ENCODE measurements around the gene HABP4.
"Not testable (repeated sequence)": the region's sequence is repeated elsewhere in the genome, so short reads cannot be mapped to it uniquely, and the experiment has no call there.

The HABP4 gene

DNA sequence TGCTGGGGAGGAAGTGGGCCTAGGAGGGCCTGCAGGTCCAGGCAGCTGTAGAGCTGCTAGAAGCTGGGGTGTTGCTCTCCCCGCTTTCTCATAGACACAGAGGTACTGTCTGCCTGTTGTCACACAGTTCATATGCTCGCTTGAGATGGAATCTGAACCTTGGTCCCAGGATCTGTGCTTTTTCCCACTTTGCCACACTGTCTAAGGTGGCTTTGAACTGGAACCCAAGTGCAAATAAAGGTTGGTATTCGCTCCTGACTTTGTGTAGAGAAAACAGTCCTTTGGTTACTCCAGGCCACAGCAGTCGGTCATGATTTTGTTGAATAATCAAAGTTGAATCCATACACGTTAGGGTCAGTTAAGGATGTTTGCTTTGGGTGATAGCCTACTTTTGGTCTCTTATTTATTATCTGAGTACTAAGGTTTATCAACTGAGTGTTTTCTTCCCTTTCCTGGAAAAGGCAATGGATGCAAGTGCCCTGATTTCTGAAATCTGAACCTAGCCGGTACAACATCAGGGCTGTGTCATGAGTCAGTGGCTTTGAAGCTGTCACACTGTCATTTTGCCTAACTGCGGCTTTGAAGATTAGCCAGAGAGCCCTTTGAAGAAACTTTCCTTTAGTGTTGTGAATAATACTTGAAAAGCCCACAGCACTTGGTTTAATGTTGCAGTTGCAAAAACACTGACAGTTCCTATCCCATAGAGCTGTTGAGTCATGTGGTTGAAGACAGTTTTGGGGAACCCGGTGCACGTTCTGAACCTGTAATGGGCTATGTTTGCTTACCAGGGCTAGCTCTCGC, 41.3 kb downstream of the HABP4 start:
- DNase-seq = no peak
- in situ Hi-C loops (cut with HindIII; ENCODE audit: low pct_ligation_motif_present, low pct_unique_long_range_greater_than_20kb, low sequenced_read_pairs) = no loop called here

DNA sequence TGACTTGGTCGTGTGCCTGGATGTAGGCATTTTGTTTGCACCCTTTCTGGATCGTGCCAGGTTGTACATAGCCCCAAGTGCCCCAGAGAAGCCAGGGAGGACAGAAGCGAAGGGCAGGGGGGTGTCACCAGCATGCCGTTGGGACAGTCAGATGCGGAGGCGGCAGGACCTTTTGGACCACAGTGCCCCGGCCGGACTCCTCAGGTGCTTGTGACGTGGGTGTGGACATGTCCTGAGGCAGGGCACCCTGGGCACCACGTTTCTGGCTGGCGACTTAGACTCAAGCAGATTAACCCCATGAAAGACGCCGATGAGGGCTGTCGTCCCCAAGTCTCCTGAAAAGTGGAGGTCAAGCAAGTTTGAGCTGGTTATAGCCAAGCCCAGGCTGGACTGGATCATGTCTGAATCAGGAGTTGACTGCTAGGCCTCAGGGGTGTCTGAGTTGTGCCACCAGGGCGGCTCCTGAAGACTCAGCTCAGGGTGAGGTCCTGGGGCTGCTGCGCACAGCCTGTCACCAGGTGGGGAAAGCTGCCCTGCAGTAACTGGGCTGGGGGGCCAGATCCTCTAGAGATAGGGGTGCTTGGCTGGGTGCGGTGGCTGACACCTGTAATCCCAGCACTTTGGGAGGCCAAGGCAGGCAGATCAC, 42.0 kb downstream of the HABP4 start:
- in situ Hi-C loops (cut with HindIII; ENCODE audit: low pct_ligation_motif_present, low pct_unique_long_range_greater_than_20kb, low sequenced_read_pairs) = no loop called here
- DNase-seq = no peak

DNA sequence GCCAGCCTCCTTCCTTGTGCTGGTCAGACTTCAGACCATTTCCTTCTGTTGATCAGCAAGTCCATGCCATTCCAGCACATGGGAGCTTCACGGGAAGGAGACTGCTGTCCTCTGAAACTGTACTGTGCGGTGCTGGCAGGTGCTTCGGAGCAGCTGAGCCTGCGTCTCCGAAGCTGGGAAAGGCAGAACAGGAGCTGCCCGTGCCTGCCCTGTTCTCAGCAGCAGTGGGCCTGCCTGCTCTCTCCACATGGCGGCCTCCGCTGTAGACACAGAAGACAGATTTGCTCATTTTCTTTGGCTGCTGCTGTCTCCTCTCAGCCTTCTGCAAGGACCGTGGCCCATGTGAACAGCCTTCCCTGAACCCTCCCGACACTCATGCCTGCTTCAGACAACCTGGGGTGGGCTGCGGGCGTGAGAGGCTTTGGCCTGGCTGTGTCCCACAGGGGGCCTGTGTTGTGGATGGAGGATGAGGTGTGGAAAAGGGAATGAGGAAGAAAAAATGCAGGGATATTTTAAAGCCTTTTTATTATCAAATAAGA, 43.1 kb downstream of the HABP4 start:
- in situ Hi-C loops (cut with HindIII; ENCODE audit: low pct_ligation_motif_present, low pct_unique_long_range_greater_than_20kb, low sequenced_read_pairs) = no loop called here
- no peak for DNase-seq

DNA sequence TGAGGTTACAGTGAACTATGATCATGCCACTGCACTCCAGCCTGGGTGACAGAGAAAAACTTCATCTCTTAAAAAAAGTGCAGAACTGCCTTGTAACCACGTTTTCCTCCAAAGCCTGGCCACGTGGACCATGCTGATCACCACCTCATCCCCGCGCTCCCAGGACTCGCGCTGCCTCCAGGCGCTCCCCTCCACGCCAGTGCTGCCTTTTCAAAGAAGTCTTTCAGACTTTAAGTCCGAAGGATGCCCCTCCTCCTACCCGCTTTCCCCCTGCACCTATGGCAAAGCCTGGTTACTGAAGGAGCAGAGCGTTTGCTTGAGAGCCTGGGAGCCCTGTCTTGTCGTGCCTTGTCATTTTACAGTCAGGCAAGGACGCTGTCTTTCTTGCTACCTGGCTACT, 43.8 kb downstream of the HABP4 start:
- in situ Hi-C loops (cut with HindIII; ENCODE audit: low pct_ligation_motif_present, low pct_unique_long_range_greater_than_20kb, low sequenced_read_pairs) = no loop called here
- DNase-seq = no peak

DNA sequence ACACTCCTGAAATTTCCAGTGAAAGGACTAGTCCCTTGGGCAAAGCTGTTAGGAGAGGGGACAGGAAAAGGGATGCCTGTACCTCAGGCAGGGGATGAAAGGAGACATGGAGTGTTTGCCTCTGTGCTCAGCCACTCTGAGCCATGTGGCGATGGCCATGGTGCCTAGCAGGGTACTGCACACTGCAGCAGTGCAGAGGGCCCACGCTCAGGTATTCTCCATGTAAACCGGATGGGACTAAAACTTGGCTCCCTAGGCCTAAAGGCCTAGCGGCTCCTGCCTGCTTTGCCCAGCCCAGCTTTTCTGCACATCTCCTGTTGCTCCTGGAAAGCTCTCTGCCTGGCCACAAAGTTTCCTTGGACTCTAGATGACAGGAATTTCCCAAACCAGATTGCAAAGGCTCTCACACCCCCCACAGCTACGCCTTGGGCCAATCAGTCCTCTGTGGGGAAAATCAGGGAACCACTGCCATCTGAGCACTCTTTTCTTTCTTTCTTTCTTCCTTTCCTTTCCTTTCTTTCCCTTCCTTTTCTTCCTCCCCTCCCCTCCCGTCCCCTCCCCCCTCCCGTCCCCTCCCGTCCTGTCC, 44.3 kb downstream of the HABP4 start:
- in situ Hi-C loops (cut with HindIII; ENCODE audit: low pct_ligation_motif_present, low pct_unique_long_range_greater_than_20kb, low sequenced_read_pairs) = no loop called here
- no peak for DNase-seq

DNA sequence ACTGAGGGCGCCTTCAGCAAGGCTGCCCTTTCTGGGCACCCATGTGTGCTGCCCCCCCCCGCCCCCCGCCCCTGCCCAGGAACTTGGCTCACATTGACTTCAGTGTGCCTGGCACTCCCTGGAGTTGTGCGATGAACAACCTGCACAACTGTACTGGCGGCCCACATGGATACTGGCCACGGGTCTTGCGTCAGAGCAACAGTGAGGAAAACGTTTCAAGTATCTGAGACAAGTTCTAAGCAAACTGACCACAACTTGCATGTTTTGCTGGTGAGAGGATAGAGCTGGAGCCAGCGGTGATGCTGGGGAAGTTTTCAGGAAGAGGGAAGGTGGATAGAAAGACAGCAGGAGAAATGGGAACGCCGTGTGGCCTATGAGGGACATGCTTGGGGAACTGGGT, 45.4 kb downstream of the HABP4 start:
- DNase-seq = no peak

DNA sequence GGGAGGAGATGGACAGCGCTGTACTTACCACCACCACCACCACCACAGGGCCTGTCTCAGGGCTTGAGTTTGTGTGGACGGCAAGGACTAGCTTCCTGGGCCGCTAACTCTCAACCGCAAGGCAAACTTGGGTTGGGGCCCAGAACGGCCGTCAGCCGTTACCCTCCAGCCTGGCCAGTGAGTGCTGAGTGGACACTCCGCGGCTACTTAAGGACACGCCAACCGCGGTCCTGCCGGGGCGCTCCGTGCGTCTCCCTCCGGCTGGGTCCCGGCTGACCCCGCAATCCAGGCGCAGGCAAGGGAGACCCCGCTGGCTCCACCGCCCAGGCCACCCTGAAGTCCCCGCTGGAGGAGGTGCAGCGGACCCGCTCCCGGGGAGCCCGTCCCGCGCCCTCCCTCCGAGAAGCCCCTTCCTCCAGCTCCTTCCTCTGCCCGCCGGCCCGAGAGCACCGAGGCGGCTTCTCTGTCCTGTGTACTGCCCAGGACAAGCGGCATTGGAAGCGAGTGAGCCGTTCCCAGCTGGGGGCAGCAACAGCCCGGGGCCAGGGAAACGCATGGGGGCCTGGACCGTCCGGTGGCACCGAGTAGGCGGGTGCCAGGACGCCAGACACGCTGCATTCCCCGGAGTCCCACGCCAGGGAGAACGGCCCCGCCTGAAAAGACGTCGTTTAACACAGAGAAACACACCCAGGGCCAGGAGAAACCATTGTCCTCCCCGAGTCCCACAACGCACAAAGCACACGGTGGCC, 46.6 kb downstream of the HABP4 start:
- no peak for DNase-seq
- in situ Hi-C loops (cut with HindIII; ENCODE audit: low pct_ligation_motif_present, low pct_unique_long_range_greater_than_20kb, low sequenced_read_pairs) = no loop called here

More for the DNA sequence above, 45.4 kb downstream of the HABP4 start:
- in situ Hi-C loops (cut with HindIII; ENCODE audit: low pct_ligation_motif_present, low pct_unique_long_range_greater_than_20kb, low sequenced_read_pairs) = no loop called here

DNA sequence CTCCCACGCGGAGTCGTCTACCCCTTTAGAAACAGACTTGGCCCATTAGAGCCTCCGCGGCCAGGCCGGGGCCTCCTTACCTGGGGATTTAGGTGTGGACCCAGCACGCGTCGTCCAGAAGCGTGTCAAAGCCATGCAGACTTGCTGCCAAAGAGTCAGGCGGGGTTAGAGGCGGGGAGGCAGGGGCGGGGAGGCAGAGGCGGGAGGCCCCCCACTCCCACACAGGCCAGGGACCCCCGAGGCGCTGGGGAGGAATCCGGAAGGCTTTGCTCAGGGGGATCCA, 47.1 kb downstream of the HABP4 start:
- in situ Hi-C loops (cut with HindIII; ENCODE audit: low pct_ligation_motif_present, low pct_unique_long_range_greater_than_20kb, low sequenced_read_pairs) = no loop called here
- no peak for DNase-seq

DNA sequence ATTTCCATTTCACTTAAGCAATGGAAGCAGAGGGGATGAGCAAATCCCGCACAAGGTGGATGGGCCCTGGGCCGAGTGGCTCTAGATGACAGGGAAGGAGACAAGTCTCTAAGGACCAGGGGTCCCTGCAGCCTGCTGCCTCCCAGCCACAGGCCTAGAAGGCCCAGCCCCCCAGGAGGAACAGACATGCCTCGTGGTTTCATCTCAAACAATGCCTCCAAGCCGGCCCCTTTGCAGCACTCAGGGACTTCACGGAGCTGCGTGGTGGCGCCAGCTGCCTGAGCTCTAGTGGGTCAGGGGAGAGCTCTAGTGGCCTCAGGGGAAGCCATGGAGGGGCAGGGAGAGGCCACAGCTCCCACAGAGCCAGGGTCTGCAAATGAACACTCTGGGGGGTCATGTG, 48.8 kb downstream of the HABP4 start:
- in situ Hi-C loops (cut with HindIII; ENCODE audit: low pct_ligation_motif_present, low pct_unique_long_range_greater_than_20kb, low sequenced_read_pairs) = no loop called here
- no peak for DNase-seq

DNA sequence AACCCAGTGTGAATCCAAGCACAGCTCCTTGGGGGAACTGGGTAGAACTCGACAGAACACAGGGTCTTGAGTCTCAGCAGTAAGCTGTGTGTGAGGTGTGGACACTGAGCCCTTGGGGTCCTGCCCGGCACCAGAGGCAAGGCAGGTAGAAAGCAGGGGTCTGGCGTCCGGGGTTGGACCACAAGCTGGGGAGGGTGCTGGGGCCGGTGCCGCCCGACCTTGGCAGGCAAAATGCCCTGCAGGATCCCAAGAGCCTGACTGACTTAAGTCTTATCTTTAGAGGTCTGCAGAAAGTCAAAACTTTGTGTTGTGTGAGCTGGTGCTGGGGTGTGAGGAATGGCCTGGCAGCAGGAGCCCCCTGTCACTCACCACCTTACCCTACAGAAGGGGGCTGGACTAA, 49.3 kb downstream of the HABP4 start:
- in situ Hi-C loops (cut with HindIII; ENCODE audit: low pct_ligation_motif_present, low pct_unique_long_range_greater_than_20kb, low sequenced_read_pairs) = no loop called here
- DNase-seq = no peak

DNA sequence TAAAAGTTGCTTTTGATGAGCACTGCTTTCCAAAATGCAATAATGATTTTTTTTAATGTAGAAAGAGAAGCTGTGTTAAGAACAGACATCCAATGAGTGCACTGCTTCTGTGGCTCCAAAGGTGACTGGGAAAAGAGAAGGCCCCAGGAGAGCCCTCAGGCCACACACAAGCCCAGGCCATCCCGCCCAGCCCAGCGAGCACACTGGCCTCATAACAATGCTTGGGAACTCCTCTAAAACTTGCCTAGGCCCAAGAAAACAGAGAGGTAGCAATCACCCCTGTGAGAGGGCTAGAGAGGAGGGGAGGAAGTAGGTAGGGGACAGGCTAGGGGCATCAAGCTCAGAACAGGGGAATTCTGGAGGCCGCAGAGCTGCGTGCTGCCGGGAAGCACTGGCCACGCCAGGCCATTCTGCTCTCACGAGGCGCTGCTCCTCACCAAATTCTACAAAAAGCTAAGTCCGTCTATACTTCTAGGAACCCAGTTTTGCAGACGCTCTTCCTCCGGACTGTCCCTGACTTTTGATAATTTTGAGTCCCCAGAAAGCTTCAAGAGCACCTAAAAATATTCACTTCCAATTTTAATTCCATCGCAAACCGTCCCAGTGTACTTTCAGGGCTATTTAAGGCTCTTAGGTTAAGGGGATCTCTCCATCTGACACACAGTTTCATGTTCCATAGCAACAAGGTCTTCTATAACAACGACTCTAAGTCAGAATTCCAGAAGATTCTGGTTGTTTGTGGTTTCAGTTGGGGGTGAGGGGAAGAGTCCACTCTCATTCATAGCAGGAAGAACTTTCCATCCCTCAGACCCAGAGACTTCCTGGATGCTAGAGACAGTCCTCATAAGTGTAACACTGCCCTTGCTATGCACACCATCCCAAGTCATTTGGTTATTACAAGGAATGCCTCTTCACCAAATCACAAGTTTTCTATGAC, 51.0 kb downstream of the HABP4 start:
- no peak for DNase-seq
- in situ Hi-C loops (cut with HindIII; ENCODE audit: low pct_ligation_motif_present, low pct_unique_long_range_greater_than_20kb, low sequenced_read_pairs) = no loop called here

DNA sequence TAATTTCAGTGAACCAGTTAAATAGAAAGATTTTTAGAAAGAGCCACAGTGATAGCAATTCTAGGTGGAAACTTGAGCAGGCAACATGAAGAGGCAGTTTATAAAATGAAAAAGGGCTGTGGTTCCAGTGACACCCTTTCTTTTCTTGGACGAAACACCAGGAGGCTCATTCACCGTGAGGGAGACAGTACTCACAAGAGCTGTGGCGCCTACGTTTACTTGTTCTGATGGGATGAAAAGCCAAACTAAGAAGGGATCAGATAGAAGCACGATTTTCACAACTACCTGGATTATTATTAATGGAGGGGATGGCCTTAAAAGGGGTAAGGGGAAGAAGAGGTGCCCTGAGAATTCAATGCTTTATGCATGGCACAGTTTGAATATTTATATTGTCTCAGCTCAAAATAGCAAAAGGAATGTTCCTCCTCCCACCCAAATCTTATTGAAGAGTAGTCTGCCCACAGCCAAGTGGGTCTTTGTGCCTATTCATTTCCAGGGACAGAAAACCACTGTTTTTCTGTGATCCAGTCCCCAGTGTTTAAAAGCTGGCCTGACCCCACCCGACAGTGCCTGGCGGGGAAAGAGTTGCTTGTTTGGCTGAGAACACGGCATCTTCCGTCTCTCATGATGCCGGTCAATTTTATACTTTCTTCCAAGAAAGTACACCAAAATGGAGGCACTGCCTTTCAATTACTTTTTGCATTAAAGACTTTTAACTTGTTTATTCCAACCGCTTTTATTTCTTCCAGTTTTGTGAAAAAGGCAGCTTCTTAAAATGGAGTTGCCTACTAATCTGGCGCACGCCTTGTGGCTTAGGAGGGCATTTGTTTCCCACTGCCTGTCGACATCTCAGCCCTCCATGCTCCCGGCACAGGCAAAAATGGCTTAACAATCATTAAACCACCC, 51.9 kb downstream of the HABP4 start:
- DNase-seq = no peak
- in situ Hi-C loops (cut with HindIII; ENCODE audit: low pct_ligation_motif_present, low pct_unique_long_range_greater_than_20kb, low sequenced_read_pairs) = no loop called here

DNA sequence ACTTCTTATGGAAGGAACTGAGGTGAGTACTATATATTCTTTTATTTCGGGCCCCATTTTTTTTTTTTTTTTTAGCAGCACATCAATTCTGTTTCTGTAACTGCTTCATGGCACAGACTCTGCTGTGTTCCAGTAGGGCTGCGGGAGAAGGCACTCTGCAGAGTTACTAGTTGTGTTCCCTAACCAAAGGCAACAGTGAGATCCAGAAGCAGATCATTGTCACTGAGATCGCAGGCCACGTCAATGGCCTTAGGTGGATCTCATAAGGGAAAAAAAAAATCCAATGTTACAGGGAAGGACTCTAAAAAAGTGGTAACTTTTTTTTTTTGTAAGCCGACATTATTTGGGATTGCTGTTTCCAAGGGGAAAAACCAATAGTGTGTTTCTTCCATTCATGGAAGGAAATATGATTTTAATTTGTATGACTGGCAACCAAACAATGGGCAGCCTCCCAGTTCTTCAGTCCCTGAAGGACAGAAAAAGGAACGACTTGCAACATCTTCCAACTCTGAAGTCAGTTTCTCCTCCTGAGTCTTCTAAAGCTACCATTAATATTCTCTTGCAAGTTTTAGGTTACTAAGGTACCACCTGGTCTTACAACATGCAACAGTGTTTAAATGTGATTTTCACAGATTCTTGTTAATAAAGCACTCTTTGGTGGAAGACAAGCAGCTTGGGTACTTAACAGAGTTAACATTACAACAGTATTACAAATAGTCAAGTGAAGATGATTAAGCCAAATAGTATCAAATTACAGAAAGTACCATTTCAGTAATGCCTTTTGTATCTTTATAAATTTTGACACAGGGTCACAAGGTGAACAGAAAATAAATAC, 52.8 kb downstream of the HABP4 start:
- in situ Hi-C loops (cut with HindIII; ENCODE audit: low pct_ligation_motif_present, low pct_unique_long_range_greater_than_20kb, low sequenced_read_pairs) = no loop called here
- no peak for DNase-seq

DNA sequence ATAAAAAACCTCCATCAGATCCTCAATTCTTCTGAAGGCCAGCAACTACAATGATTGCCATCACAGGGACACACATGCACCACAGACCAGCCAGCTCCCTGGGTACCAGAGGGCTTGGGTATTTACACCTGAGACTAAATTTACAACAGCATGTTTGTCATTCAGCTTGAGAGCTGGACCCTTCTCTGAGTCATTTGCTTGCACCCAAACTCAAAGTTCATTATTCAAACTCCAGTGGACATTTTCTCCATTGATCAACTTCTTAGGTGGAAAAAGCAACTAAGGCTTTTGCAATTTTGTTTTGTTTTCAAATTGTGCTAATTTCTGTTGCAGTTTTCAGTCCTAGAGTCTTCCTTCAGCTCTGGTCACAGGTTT, 53.4 kb downstream of the HABP4 start:
- in situ Hi-C loops (cut with HindIII; ENCODE audit: low pct_ligation_motif_present, low pct_unique_long_range_greater_than_20kb, low sequenced_read_pairs); DNase-seq: not testable (repeated sequence)

DNA sequence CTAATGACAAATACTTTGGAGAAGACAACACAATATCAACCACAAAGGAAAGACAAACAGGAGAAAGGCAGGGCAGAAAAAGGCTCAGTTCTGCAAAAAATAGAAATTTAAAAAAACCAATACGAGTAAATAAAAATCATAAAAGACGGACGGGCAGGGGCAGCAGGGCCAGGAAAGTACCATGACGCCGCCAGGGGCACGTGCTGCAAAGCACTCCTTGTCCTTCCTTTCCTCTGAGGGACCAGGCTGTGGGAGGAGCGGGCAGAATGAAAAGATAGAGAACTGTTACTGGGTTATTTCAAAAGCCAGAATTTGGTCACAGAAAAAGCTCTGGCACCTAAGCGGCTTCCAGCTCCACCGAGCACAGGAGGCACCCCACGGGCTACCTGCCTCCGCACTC, 53.9 kb downstream of the HABP4 start:
- in situ Hi-C loops (cut with HindIII; ENCODE audit: low pct_ligation_motif_present, low pct_unique_long_range_greater_than_20kb, low sequenced_read_pairs) = no loop called here
- no peak for DNase-seq

DNA sequence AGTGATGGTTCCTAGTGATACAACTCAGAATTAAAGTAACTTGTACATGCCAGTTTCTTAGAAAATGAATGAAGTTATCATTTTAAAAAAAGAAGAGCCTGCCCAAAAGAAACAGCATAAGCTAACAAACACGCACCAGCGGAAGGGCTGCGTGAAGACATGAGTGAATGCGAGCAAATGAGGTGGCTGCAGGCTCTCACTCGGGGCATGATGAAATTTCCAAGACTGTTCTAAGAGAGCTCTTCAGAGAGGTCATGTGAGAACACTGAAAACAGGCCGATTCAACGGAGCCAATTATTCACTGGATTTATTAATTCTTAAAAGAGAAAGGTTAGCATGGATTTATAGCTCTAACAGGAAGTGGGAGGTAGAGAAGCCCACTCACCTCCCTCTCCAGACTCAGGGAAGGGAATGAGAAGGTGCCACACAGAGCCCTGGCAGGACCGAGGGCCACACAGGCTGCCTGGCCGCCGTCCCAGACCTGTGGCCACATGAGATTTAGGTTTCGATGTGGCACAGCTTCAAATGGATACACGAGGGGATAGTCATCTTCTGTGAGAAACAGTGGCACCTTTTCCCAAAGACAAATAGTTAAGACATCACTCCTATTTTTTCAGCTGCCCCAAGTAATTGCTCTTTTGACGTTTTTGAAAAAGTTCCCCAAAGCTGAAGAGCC, 55.5 kb downstream of the HABP4 start:
- DNase-seq = no peak
- in situ Hi-C loops (cut with HindIII; ENCODE audit: low pct_ligation_motif_present, low pct_unique_long_range_greater_than_20kb, low sequenced_read_pairs) = no loop called here
